GM13977 (cell line): ENCODE measurements around the gene ECM2.

ENCODE experiments used
- DNase-seq: peaks from one replicate; pipeline ENCODE4 v3.0.0; 2012; ENCODE audit warnings: low spot score
- in situ Hi-C: fragments of 300-500 bp; cut with MboI; formaldehyde crosslinking; loops from one replicate; pipeline ENCODE4 v1.12.0; 2022; ENCODE audit warnings: low sequenced_read_pairs, low pct_unique_long_range_greater_than_20kb, mixed read lengths, inconsistent platforms; ENCODE audit not compliant: unreplicated experiment
- TF ChIP-seq, protein P1 (sequence below): IDR thresholded peaks from 2 replicates; pipeline ENCODE4 v1.5.1; 2012; ENCODE audit warnings: mild to moderate bottlenecking, control low read depth; ENCODE audit not compliant: insufficient read depth; ENCODE audit errors: extremely low read depth, missing control alignments

The ECM2 gene

DNA sequence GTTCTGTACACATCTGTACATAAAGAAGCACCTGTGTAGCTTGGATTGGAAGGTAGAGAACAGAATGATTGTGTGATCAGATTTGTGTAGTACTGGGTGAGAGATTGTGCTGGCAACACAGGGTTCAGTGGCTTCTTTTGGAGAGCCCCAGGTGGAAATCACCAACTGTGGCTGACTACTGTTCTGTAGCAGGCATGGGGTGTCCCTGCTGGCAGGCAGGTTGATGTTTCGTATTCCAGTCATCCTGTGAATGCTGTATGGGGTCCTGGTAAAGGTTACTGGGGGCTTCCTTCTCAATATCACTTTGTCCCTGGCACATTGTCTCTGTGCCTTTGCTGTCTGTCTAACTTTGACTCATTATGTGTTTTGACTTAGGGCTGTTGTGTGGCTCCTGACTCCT, 58.8 kb downstream of the ECM2 start:
- DNase-seq: peak; percentile 26
- TF ChIP-seq, protein P1, sequence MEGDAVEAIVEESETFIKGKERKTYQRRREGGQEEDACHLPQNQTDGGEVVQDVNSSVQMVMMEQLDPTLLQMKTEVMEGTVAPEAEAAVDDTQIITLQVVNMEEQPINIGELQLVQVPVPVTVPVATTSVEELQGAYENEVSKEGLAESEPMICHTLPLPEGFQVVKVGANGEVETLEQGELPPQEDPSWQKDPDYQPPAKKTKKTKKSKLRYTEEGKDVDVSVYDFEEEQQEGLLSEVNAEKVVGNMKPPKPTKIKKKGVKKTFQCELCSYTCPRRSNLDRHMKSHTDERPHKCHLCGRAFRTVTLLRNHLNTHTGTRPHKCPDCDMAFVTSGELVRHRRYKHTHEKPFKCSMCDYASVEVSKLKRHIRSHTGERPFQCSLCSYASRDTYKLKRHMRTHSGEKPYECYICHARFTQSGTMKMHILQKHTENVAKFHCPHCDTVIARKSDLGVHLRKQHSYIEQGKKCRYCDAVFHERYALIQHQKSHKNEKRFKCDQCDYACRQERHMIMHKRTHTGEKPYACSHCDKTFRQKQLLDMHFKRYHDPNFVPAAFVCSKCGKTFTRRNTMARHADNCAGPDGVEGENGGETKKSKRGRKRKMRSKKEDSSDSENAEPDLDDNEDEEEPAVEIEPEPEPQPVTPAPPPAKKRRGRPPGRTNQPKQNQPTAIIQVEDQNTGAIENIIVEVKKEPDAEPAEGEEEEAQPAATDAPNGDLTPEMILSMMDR: no peak
- in situ Hi-C loops: no loop called here

DNA sequence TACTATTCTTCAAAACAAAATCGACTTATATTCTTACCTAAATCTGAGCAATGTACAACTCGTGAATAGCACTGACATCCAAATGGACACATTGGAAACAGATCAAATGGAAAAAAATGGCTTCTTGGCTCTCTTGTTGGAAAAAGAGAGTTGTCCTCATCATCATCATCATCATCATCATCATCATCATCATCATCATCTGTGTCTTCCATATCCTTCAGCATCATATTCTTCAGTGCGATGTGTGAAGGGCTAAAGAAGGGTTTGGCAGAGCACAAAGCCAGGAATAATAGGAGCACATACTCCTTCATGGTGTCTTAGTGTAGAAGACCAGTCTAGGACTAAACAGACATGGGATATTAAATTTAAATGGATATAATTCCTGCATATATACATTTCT, 61.2 kb downstream of the ECM2 start:
- in situ Hi-C loops: loop anchor here (25.0 kb wide), 1 partner anchor 337 kb away; no protein-coding TSS in a partner anchor
- TF ChIP-seq, protein P1: no peak
- no peak for DNase-seq

DNA sequence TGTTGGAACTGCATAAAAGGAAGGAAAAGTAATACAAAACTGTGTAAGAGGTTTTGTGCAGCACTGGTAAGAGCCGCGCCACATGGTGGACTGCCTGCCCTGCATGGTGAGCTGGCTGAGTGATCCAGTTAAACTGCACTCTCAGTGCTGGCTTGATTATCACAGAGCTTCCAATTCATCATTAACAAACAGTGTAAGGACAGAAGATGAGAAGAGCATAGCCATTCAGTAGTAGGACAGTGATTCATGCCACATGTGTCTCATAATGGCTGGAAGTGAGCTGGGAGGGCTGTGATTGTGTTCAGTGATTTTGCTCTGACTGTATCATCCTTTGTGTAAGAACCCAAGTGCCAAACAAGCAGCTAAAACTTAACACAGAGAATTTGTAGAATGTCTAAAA, 67.6 kb downstream of the ECM2 start:
- in situ Hi-C loops: loop anchor here (25.0 kb wide), 1 partner anchor 331 kb away; no protein-coding TSS in a partner anchor
- TF ChIP-seq, protein P1: no peak
- DNase-seq: no peak

DNA sequence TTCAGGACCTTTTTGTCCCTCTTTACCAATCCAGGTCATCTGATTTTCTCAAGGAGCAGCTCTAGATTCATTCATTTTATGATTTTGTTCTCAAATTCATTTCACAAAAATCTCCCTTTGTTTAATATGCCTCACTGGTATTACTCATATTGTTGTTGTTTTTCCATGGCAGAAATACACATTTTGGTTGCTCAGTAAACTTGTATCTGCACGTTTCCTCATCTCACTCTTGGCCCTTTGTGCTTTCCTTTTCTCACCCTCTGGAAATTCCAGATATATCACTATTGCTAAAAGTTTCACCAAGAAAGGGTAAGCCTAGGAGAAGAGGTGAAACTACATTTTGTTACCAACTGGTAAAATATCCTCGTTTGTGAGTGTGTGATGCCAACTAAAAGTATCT, 68.3 kb downstream of the ECM2 start:
- TF ChIP-seq, protein P1: no peak
- DNase-seq: no peak
- in situ Hi-C loops: loop anchor here (25.0 kb wide), 1 partner anchor 330 kb away; no protein-coding TSS in a partner anchor

DNA sequence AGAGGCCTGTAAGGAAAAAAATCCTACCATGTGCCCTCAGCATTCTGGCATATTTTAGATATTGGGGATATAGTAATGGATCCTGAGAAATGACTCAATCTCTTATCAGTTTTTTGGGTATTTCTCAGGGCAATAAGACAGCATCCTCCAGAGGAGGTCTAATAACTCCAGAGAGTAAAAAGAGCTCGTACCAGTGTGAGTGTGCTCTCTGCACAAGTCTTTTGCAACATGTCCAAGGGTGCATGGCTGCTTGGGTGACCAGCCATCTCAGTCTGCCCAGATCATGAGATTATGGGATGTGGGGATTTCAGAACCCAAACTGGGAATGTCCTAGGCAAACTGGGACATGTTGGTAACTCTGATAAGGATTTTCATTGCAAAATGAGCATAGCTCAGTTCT, 68.7 kb downstream of the ECM2 start:
- no peak for DNase-seq
- TF ChIP-seq, protein P1: no peak
- in situ Hi-C loops: loop anchor here (25.0 kb wide), 1 partner anchor 330 kb away; no protein-coding TSS in a partner anchor

DNA sequence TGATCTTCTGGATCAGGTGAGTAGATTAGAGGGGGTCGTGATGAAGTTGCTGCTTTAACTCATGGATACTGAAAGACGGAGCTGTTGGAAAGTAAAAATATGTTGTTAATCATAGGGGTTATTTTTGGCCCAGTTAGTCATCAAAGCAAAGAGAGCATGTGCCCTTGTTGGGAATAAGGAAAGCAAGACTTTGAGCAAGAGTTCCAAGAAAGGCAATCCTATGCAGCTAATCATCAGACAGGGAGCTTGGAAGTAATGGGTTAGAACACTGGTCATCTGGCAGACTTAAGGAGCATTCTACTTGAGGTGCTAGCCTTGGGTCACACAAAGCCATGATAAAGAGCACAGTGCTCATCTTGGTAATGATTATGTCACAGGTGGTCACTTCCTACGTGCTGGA, 71.8 kb downstream of the ECM2 start:
- DNase-seq: no peak
- TF ChIP-seq, protein P1: no peak
- in situ Hi-C loops: loop anchor here (25.0 kb wide), 1 partner anchor 327 kb away; no protein-coding TSS in a partner anchor

DNA sequence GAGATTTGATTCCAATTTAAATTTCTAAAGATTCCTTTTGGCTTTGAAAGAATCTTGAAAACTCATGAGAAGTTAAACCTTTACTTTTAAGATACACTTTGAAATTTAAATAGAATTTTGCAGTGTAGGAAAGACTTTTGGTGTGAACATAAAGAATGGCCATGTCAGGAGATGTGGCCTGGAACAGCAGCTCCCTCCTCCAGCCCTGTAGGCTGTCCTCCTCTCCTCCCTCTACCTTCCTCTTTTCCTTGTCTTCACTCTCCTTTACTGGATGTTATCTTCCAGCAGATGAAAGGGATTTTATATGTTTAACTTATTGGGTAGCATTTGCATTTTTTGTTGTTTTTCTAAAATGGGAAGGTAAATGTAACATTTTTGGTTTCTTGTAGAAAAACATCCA, 72.4 kb downstream of the ECM2 start:
- in situ Hi-C loops: loop anchor here (25.0 kb wide), 1 partner anchor 326 kb away; no protein-coding TSS in a partner anchor

More for the DNA sequence above, 72.4 kb downstream of the ECM2 start:
- DNase-seq: no peak
- TF ChIP-seq, protein P1: no peak
